ENCODE data around the gene ASCC3.

DNA sequence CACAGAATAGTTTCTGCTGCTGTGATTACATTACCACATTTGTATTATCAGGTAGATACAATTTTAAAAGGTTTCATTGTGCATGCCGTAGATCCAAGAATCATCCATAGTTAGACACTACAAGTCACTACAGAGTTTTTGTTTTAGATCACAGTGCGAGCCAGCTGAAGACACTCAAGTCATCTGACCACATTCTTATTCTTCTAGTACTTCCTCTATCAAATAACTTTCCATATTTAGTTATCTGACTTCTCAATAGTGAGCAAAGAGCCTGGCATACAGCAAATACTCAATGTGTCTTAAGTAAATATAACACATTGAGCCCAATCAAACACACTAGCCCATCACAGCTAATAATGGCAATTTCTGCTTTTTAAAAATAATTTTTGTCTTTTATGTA lies 195.4 kb downstream of the ASCC3 start:
- TF ChIP-seq CTCF (IDR thresholded peaks at IDR 0.05) (no peak), POLR2AphosphoS5 (IDR thresholded peaks at IDR 0.05) (no peak)
